B cell (primary cell): ENCODE measurements around the gene AOAH. TPM values are rescaled to one million over a fixed set of nuclear protein-coding genes. Genes with fewer than 3 reads are reported as not detected.

Experiments
- ATAC-seq: fragments of 200-7000 bp; cut with Tn5 transposase; one replicate; pipeline ENCODE4 v1.10.0; 2021; ENCODE audit warnings: low read depth, mild to moderate bottlenecking, moderate number of reproducible peaks, moderate library complexity
- CTCF ChIA-PET: fragments of 350-600 bp; sonication (Branson Sonifier 250); formaldehyde crosslinking; loops from one replicate; lab custom pipeline; 2021; ENCODE audit warnings: antibody characterized with exemption, inconsistent platforms; lab: Charles Lee
- POLR2A ChIA-PET: fragments of 350-600 bp; sonication (Branson Sonifier 250); formaldehyde crosslinking; loops from one replicate; lab custom pipeline; 2021; ENCODE audit warnings: antibody characterized with exemption; lab: Charles Lee
- DNase-seq: peaks from one replicate; pipeline ENCODE4 v3.0.0; 2013
- H2AFZ ChIP-seq: 2 replicates; pipeline ENCODE4 v1.6.1; 2012; ENCODE audit warnings: mild to moderate bottlenecking, low read depth, low read length; ENCODE audit not compliant: insufficient read depth, poor library complexity, severe bottlenecking
- H3K27ac ChIP-seq, 2 donors: 1 replicate in 1 of 2; 2 replicates in 1 of 2; pipeline ENCODE4 v1.5.1; 2012 to 2013; ENCODE audit warnings: low read length in 2 of 2, mild to moderate bottlenecking in 2 of 2, moderate library complexity in 1 of 2
- H3K27me3 ChIP-seq, 4 experiments: fragments of 200-600 bp in 1 of 4; sonication (generic) in 1 of 4; replicated peaks in 1 of 4; 1 replicate in 2 of 4; 2 replicates in 2 of 4; pipeline versions ENCODE4 v1.6.1 to v1.7.0; 2013 to 2016; ENCODE audit warnings: low read length in 3 of 4, mild to moderate bottlenecking in 2 of 4, mixed read lengths in 1 of 4, moderate library complexity in 1 of 4; ENCODE audit not compliant: insufficient read depth in 4 of 4, control insufficient read depth in 3 of 4; ENCODE audit errors: control extremely low read depth in 1 of 4
- H3K36me3 ChIP-seq, 2 experiments: replicated peaks in 1 of 2; 1 replicate in 1 of 2; 2 replicates in 1 of 2; pipeline versions ENCODE4 v1.6.1 to v1.7.1; 2013; ENCODE audit warnings: low read length in 1 of 2; ENCODE audit not compliant: insufficient read depth in 2 of 2, control insufficient read depth in 1 of 2; ENCODE audit errors: control extremely low read depth in 1 of 2, extremely low read depth in 1 of 2
- H3K4me1 ChIP-seq, 2 donors: fragments of 200-600 bp in 1 of 2; sonication (generic) in 1 of 2; 1 replicate in 1 of 2; 2 replicates in 1 of 2; pipeline versions ENCODE4 v1.5.1 to v1.6.1; 2013 to 2017; ENCODE audit warnings: low read length in 2 of 2; ENCODE audit not compliant: control insufficient read depth in 2 of 2, insufficient read depth in 2 of 2
- H3K4me2 ChIP-seq: replicated peaks from 2 replicates; pipeline ENCODE3; 2012; ENCODE audit warnings: mild to moderate bottlenecking, low read depth, low read length; ENCODE audit not compliant: poor library complexity, severe bottlenecking
- H3K4me3 ChIP-seq, 5 experiments: fragments of 200-600 bp in 1 of 5; sonication (generic) in 1 of 5; 1 replicate in 3 of 5; 2 replicates in 2 of 5; pipeline versions ENCODE4 v1.5.1 to v1.7.0; 2011 to 2016; ENCODE audit warnings: low read length in 4 of 5, mild to moderate bottlenecking in 4 of 5, low read depth in 2 of 5, control low read depth in 1 of 5, moderate library complexity in 1 of 5; ENCODE audit not compliant: insufficient read depth in 1 of 5; ENCODE audit errors: control extremely low read depth in 1 of 5, extremely low read depth in 1 of 5
- H3K79me2 ChIP-seq: fragments of 200-600 bp; sonication (generic); one replicate; pipeline ENCODE4 v1.6.0; 2016; ENCODE audit warnings: low read length; ENCODE audit not compliant: control insufficient read depth, insufficient read depth
- H3K9ac ChIP-seq: fragments of 200-600 bp; sonication (generic); 2 replicates; pipeline ENCODE4 v1.6.1; 2017; ENCODE audit warnings: mild to moderate bottlenecking, low read length, moderate library complexity
- H3K9me3 ChIP-seq, 3 donors: one replicate each; pipeline versions ENCODE4 v1.6.1 to v1.7.1; 2013; ENCODE audit warnings: low read length in 2 of 3; ENCODE audit not compliant: control insufficient read depth in 2 of 3, insufficient read depth in 1 of 3; ENCODE audit errors: control extremely low read depth in 1 of 3
- H4K20me1 ChIP-seq: 2 replicates; pipeline ENCODE4 v1.6.0; 2012; ENCODE audit warnings: mild to moderate bottlenecking, low read length; ENCODE audit not compliant: insufficient read depth, control insufficient read depth, poor library complexity, severe bottlenecking
- H3K27ac Mint-ChIP-seq: one replicate; pipeline ENCODE4 v1.8.0; 2021; ENCODE audit warnings: mixed read lengths
- H3K27me3 Mint-ChIP-seq: one replicate; pipeline ENCODE4 v1.8.0; 2021; ENCODE audit warnings: mixed read lengths
- H3K4me1 Mint-ChIP-seq: one replicate; pipeline ENCODE4 v1.8.0; 2021; ENCODE audit warnings: mixed read lengths
- H3K4me3 Mint-ChIP-seq: one replicate; pipeline ENCODE4 v1.8.0; 2021; ENCODE audit warnings: mixed read lengths
- H3K9me3 Mint-ChIP-seq: one replicate; pipeline ENCODE4 v1.8.0; 2022; ENCODE audit warnings: mixed read lengths; ENCODE audit not compliant: insufficient read depth
- CTCF ChIP-seq: fragments of 200-600 bp; IDR thresholded peaks from one replicate; pipeline ENCODE4 v1.8.0; 2022; ENCODE audit warnings: antibody characterized with exemption, mild to moderate bottlenecking
- EZH2 ChIP-seq: IDR thresholded peaks from 2 replicates; pipeline ENCODE4 v1.6.1; 2012; ENCODE audit warnings: borderline replicate concordance, low read depth, mild to moderate bottlenecking, moderate library complexity, low read length; ENCODE audit not compliant: insufficient read depth, poor library complexity, severe bottlenecking
- WGBS: methylation state at CpG from one replicate; pipeline ENCODE4 v1.1.5; 2013; ENCODE audit warnings: missing lambda C conversion rate; ENCODE audit not compliant: insufficient coverage; 5-methylcytosine and 5-hydroxymethylcytosine counted together
- intact Hi-C: fragments of 100-400 bp; cut with micrococcal nuclease; formaldehyde crosslinking; loops from one replicate; pipeline ENCODE4 v1.10.0; 2022
- polyA plus RNA-seq: library from polyadenylated mRNA; depleted of rRNA; stranded (reverse); fragments of >200 nt; gene quantifications from 2 replicates; pipeline ENCODE4 v1.2.3, GENCODE V29; 2012
- total RNA-seq, 2 donors: library from RNA; stranded (reverse); fragments of 120-200 nt in 1 of 2; gene quantifications; 1 replicate in 1 of 2; 2 replicates in 1 of 2; pipeline versions ENCODE4 v1.2.3 to v1.2.4, GENCODE V29; 2013 to 2022

The AOAH gene
- total and polyA plus RNA-seq, 2 donors (not counting 1 experiment from before 2014, with no cell fraction given): 2.6 to 5.0 TPM

GRCh38 chr7:36625247-36625646 is 99.0 kb downstream of the AOAH start:
- Mint-ChIP-seq H3K9me3 (no peaks in the 10 kb centered on the region), H3K4me1 (peaks cover 42% of the 10 kb centered on the region), H3K27ac (no peak overlapping the region), H3K27me3 (no peaks in the 10 kb centered on the region), H3K4me3 (no peak overlapping the region)
- no peak for ATAC-seq
- no peaks in the 10 kb centered on the region for H3K9me3 ChIP-seq
- no CpG with 5 or more reads among the region's 4 CpGs for WGBS
- no peak overlapping the region for H3K9ac ChIP-seq
- intact Hi-C loops: no loop called here
- no peak overlapping the region for H3K4me3 ChIP-seq
- TF ChIP-seq CTCF: no peak
- CTCF ChIA-PET: interaction anchor here (0.9 kb wide), 1 partner anchor 45 kb away, joined by 3 read pairs; no protein-coding TSS in a partner anchor
- H3K27me3 ChIP-seq: no peaks in the 10 kb centered on the region
- no peak overlapping the region for H2AFZ ChIP-seq
- no peak for DNase-seq
- H3K4me2 ChIP-seq: no peak overlapping the region
- POLR2A ChIA-PET: no interaction called here
- H3K4me1 ChIP-seq: peaks cover 35 to 39% of the 10 kb centered on the region in 2 donors
- no peak overlapping the region for H3K27ac ChIP-seq
- H3K36me3 ChIP-seq: no peaks in the 10 kb centered on the region
- no peaks in the 10 kb centered on the region for H4K20me1 ChIP-seq
- no peaks in the 10 kb centered on the region for H3K79me2 ChIP-seq

- no peaks in the 10 kb centered on the region for H3K9me3 ChIP-seq
- intact Hi-C loops: no loop called here
- H3K4me3 ChIP-seq: no peak overlapping the region
- WGBS: 100% methylated on average over 1 of the region's 1 CpG
- no peak overlapping the region for H3K4me2 ChIP-seq
- H3K27me3 ChIP-seq: no peaks in the 10 kb centered on the region
- H3K79me2 ChIP-seq: no peaks in the 10 kb centered on the region
- POLR2A ChIA-PET: no interaction called here
- H3K9ac ChIP-seq: no peak overlapping the region
- no peak for TF ChIP-seq CTCF
- TF ChIP-seq EZH2: no peak
- H2AFZ ChIP-seq: no peak overlapping the region
- peaks cover 35 to 39% of the 10 kb centered on the region in 2 donors for H3K4me1 ChIP-seq
- H3K27ac Mint-ChIP-seq: no peak overlapping the region
- no peak for DNase-seq
- no peaks in the 10 kb centered on the region for H3K27me3 Mint-ChIP-seq
- no peak for ATAC-seq
- no peaks in the 10 kb centered on the region for H4K20me1 ChIP-seq
- CTCF ChIA-PET: no interaction called here
- peaks cover 42% of the 10 kb centered on the region for H3K4me1 Mint-ChIP-seq
- no peak overlapping the region for H3K27ac ChIP-seq
- H3K9me3 Mint-ChIP-seq: no peaks in the 10 kb centered on the region
- no peaks in the 10 kb centered on the region for H3K36me3 ChIP-seq
- H3K4me3 Mint-ChIP-seq: no peak overlapping the region
Measured at GRCh38 chr7:36623247-36623646, 101.0 kb downstream of the AOAH start.
